Heart left ventricle (tissue), 13 donors: ENCODE measurements around the gene WWOX.

Source experiments
- CTCF ChIP-seq, 12 donors: fragments of 200-600 bp; sonication (generic) in 4 of 12; IDR thresholded peaks; one replicate each; pipeline versions ENCODE4 v1.5.0 to v1.8.0; 2018 to 2022; ENCODE audit warnings: antibody characterized with exemption in 12 of 12, mild to moderate bottlenecking in 5 of 12
- POLR2A ChIP-seq, 2 donors: fragments of 450-650 bp; IDR thresholded peaks; one replicate each; pipeline ENCODE4 v1.6.1; 2017; ENCODE audit warnings: antibody characterized with exemption in 2 of 2, mild to moderate bottlenecking in 2 of 2, moderate library complexity in 2 of 2
- donor health status: ischemic (EF 13 %, LVEDD 7.1; RV severe dilation, severe dysfunction).
- donor health status: DM: no; HTN: yes; CAD: no.
- donor health status: DM: no; HTN: no; CAD: no.
- donor health status: ischemic (EF 25% LVEDD 6.9; RV normal size, moderate dysfunction).
- donor health status: ischemic (EF 25% LVEDD 5.7; RV mildly dilated, moderate dysfunction).
- donor health status: ischemic (EF 35%, LVEDD 5.7; RV mildly dilated, moderate dysfunction).
- donor health status: nonischemic (EF 11% LVEDD 7.7; RV severe dilation, severe dysfunction).
- donor health status: DM: yes; HTN: yes; CAD: no.
- donor health status: PGD.
- donor health status: ischemic (EF 29% LVEDD 5.4; RV normal size, mild dysfunction).
- donor health status: nonischemic (EF 23%, LVEDD 6.1; RV moderate dilation, normal function).

GRCh38 chr16:78464833-78465232 is 365.4 kb downstream of the WWOX start:
- no peak for TF ChIP-seq CTCF (IDR thresholded peaks at IDR 0.05)
- TF ChIP-seq POLR2A (IDR thresholded peaks at IDR 0.05) = no peak
